MM.1S (cell line): Measurements from ENCODE around the gene RGS11.

Experiments
- DNase-seq: peaks from one replicate; pipeline ENCODE4 v3.0.0-alpha.2; 2015
- H2AFZ ChIP-seq: fragments of 300-600 bp; sonication (generic); 2 replicates; pipeline ENCODE4 v1.6.0; 2016; ENCODE audit warnings: antibody characterized with exemption, low read length
- H3F3A ChIP-seq: fragments of 300-600 bp; sonication (generic); 2 replicates; pipeline ENCODE4 v1.6.1; 2016; ENCODE audit warnings: mild to moderate bottlenecking, antibody characterized with exemption, low read length, moderate library complexity, mixed read lengths; ENCODE audit not compliant: insufficient read depth
- H3K27ac ChIP-seq: fragments of 300-600 bp; sonication (generic); 2 replicates; pipeline ENCODE4 v1.5.1; 2016; ENCODE audit warnings: mild to moderate bottlenecking, low read length
- H3K27me3 ChIP-seq: fragments of 300-600 bp; sonication (generic); replicated peaks from 2 replicates; pipeline ENCODE4 v1.6.0; 2016; ENCODE audit warnings: low read length; ENCODE audit not compliant: insufficient read depth
- H3K36me3 ChIP-seq: fragments of 300-600 bp; sonication (generic); replicated peaks from 2 replicates; pipeline ENCODE4 v1.6.1; 2016; ENCODE audit warnings: mild to moderate bottlenecking, low read length, mixed read lengths; ENCODE audit not compliant: insufficient read depth
- H3K4me1 ChIP-seq: fragments of 300-600 bp; sonication (generic); 2 replicates; pipeline ENCODE4 v1.6.1; 2016; ENCODE audit warnings: low read length, mixed read lengths
- H3K4me2 ChIP-seq: fragments of 300-600 bp; sonication (generic); 2 replicates; pipeline ENCODE4 v1.6.0; 2016; ENCODE audit warnings: low read depth, low read length
- H3K4me3 ChIP-seq: fragments of 300-600 bp; sonication (generic); 2 replicates; pipeline ENCODE4 v1.5.1; 2016; ENCODE audit warnings: low read length, mixed read lengths
- H3K79me2 ChIP-seq: fragments of 300-600 bp; sonication (generic); 2 replicates; pipeline ENCODE4 v1.6.1; 2016; ENCODE audit warnings: mixed run types, low read length, mixed read lengths
- H3K9ac ChIP-seq: fragments of 300-600 bp; sonication (generic); 2 replicates; pipeline ENCODE4 v1.6.1; 2016; ENCODE audit warnings: low read length, mixed read lengths
- H3K9me2 ChIP-seq: fragments of 300-600 bp; sonication (generic); replicated peaks from 2 replicates; pipeline ENCODE4 v1.6.1; 2016; ENCODE audit warnings: mild to moderate bottlenecking, low read length, mixed read lengths; ENCODE audit not compliant: insufficient read depth
- H3K9me3 ChIP-seq: fragments of 300-600 bp; sonication (generic); replicated peaks from 2 replicates; pipeline ENCODE4 v1.6.1; 2016; ENCODE audit warnings: mild to moderate bottlenecking, low read length, mixed read lengths; ENCODE audit not compliant: insufficient read depth
- H4K20me1 ChIP-seq: fragments of 300-600 bp; sonication (generic); 2 replicates; pipeline ENCODE4 v1.6.1; 2016; ENCODE audit warnings: mild to moderate bottlenecking, low read length, moderate library complexity, mixed read lengths; ENCODE audit not compliant: insufficient read depth
- EZH2 ChIP-seq: fragments of 300-600 bp; sonication (generic); optimal IDR thresholded peaks from 2 replicates; pipeline ENCODE3; 2017; ENCODE audit warnings: low read depth, mild to moderate bottlenecking, antibody characterized with exemption, low read length, mixed read lengths
- EZH2phosphoT487 ChIP-seq: fragments of 300-600 bp; sonication (generic); IDR thresholded peaks from 2 replicates; pipeline ENCODE4 v1.6.1; 2018; ENCODE audit warnings: antibody characterized with exemption, low read length
- TF ChIP-seq, protein P1 (sequence below): fragments of 300-600 bp; sonication (generic); IDR thresholded peaks from 2 replicates; pipeline ENCODE4 v1.5.1; 2016; ENCODE audit warnings: antibody characterized with exemption, low read length, mixed read lengths

The RGS11 gene

GRCh38 chr16:261031-261691 is 14.6 kb downstream of the RGS11 start:
- TF ChIP-seq EZH2phosphoT487 (no peak), EZH2 (no peak)
- TF ChIP-seq, protein P1, sequence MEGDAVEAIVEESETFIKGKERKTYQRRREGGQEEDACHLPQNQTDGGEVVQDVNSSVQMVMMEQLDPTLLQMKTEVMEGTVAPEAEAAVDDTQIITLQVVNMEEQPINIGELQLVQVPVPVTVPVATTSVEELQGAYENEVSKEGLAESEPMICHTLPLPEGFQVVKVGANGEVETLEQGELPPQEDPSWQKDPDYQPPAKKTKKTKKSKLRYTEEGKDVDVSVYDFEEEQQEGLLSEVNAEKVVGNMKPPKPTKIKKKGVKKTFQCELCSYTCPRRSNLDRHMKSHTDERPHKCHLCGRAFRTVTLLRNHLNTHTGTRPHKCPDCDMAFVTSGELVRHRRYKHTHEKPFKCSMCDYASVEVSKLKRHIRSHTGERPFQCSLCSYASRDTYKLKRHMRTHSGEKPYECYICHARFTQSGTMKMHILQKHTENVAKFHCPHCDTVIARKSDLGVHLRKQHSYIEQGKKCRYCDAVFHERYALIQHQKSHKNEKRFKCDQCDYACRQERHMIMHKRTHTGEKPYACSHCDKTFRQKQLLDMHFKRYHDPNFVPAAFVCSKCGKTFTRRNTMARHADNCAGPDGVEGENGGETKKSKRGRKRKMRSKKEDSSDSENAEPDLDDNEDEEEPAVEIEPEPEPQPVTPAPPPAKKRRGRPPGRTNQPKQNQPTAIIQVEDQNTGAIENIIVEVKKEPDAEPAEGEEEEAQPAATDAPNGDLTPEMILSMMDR, result no peak
- no peak for DNase-seq
- H3K9me2 ChIP-seq, result no peaks in the 10 kb centered on the region
- no peak overlapping the region for H3K27ac ChIP-seq
- H3K9me3 ChIP-seq, result no peaks in the 10 kb centered on the region
- no peaks in the 10 kb centered on the region for H3K4me1 ChIP-seq
- no peak overlapping the region for H3K4me2 ChIP-seq
- no peak overlapping the region for H2AFZ ChIP-seq
- no peaks in the 10 kb centered on the region for H3K27me3 ChIP-seq
- no peaks in the 10 kb centered on the region for H3F3A ChIP-seq
- H4K20me1 ChIP-seq, result no peaks in the 10 kb centered on the region
- H3K9ac ChIP-seq, result no peak overlapping the region
- H3K36me3 ChIP-seq, result no peaks in the 10 kb centered on the region
- no peak overlapping the region for H3K4me3 ChIP-seq
- no peaks in the 10 kb centered on the region for H3K79me2 ChIP-seq

GRCh38 chr16:260326-260725 is 15.4 kb downstream of the RGS11 start:
- H3F3A ChIP-seq, result no peaks in the 10 kb centered on the region
- no peak overlapping the region for H3K4me3 ChIP-seq
- no peak for DNase-seq
- no peak overlapping the region for H3K4me2 ChIP-seq
- H4K20me1 ChIP-seq, result no peaks in the 10 kb centered on the region
- no peaks in the 10 kb centered on the region for H3K79me2 ChIP-seq
- H3K27me3 ChIP-seq, result no peaks in the 10 kb centered on the region
- H3K9ac ChIP-seq, result no peak overlapping the region
- H2AFZ ChIP-seq, result no peak overlapping the region
- no peaks in the 10 kb centered on the region for H3K9me2 ChIP-seq
- TF ChIP-seq EZH2 (no peak), EZH2phosphoT487 (no peak)
- TF ChIP-seq, protein P1, result no peak
- H3K27ac ChIP-seq, result no peak overlapping the region
- no peaks in the 10 kb centered on the region for H3K4me1 ChIP-seq
- no peaks in the 10 kb centered on the region for H3K36me3 ChIP-seq
- H3K9me3 ChIP-seq, result no peaks in the 10 kb centered on the region

GRCh38 chr16:259814-260253 is 15.9 kb downstream of the RGS11 start:
- Histone ChIP-seq H3K27me3 (no peaks in the 10 kb centered on the region), H3K9ac (no peak overlapping the region), H3F3A (no peaks in the 10 kb centered on the region), H3K4me2 (no peak overlapping the region), H3K9me3 (no peaks in the 10 kb centered on the region), H3K36me3 (no peaks in the 10 kb centered on the region), H3K4me3 (no peak overlapping the region), H3K27ac (no peak overlapping the region), H3K4me1 (no peaks in the 10 kb centered on the region), H4K20me1 (no peaks in the 10 kb centered on the region), H3K9me2 (no peaks in the 10 kb centered on the region), H3K79me2 (no peaks in the 10 kb centered on the region), H2AFZ (no peak overlapping the region)
- no peak for DNase-seq
- no peak for TF ChIP-seq EZH2
- TF ChIP-seq, protein P1, result no peak
